Measurements from ENCODE around the gene TMEM181.
"Not testable (repeated sequence)": the region's sequence is repeated elsewhere in the genome, so short reads cannot be mapped to it uniquely, and the experiment has no call there.

The TMEM181 gene

DNA sequence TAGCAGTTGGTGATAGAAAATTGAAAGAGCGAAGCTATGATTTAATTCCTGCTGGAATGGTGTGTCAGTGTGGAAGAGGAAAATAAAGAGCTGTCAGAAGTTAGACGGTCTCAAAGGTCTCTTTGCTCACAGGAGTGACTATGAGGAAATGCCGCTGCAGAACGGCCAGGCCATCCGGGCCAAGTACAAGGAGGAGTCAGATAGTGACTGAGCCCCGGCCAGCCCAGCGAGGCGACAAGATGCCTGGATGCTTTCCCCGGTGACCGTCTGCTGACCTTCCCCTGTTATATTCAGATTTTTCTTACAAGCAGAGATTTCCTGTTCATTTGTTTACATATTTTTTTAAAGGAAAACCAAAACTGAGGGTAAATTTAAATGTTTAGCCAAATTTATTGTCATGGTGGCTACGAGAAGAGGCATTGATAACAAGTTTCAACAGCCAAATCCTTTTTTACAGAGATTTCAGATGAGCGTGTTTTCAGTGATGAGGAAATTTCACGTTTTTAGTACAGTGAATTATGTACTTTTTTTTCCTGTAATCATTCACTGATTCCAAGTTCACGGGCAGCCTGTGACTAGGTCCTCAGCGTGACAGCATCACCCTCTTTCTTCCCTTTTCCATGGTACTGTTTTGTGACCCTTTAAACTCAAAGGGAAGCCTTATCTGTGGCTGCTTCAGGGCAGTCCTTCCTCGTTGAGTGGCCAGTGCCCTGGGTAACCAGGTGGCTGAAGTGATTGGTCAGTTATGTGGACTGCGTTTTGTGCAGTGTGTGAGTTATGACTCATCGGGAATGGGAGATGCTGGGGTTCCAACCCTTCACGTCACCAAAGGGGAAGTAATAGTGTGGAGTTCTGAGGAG, 72.0 kb downstream of the TMEM181 start:
- Histone ChIP-seq H3K27me3 (ENCODE audit: low read length) (no peaks in the 10 kb centered on the region), H4K20me1 (ENCODE audit: low read depth, low read length) (no peaks in the 10 kb centered on the region), H3K36me3 (ENCODE audit: low read length) (peaks cover 9% of the 10 kb centered on the region; the same call in 1 of the 2 replicates), H3K9ac (ENCODE audit: low read length) (no peak overlapping the region), H3K79me2 (ENCODE audit: insufficient read depth, low read length) (no peaks in the 10 kb centered on the region), H3K4me2 (ENCODE audit: low read depth, low read length, poor library complexity, severe bottlenecking) (no peak overlapping the region), H3K9me2 (replicated peaks; ENCODE audit: insufficient read depth, low read length) (no peaks in the 10 kb centered on the region), H2AFZ (ENCODE audit: low read depth, low read length, severe bottlenecking) (no peak overlapping the region), H3K9me3 (ENCODE audit: insufficient read depth, low read length) (no peaks in the 10 kb centered on the region), H3K27ac (ENCODE audit: low read depth, low read length) (no peak overlapping the region), H3F3A (ENCODE audit: insufficient read depth) (peaks cover 12% of the 10 kb centered on the region), H3K4me3 (ENCODE audit: insufficient read depth, low read length, poor library complexity, severe bottlenecking) (no peak overlapping the region)
- TF ChIP-seq CTCF (IDR thresholded peaks at IDR 0.05; ENCODE audit: insufficient read depth, low read length, poor library complexity, severe bottlenecking): no peak
- no peak for TF ChIP-seq EZH2phosphoT487 (conservative IDR thresholded peaks at IDR 0.05; ENCODE audit: low read length)

GRCh38 chr6:158632538-158633119, 72.7 kb downstream of the TMEM181 start:
- H3K9me3 ChIP-seq (ENCODE audit: insufficient read depth, low read length); H3K4me3 ChIP-seq (ENCODE audit: insufficient read depth, low read length, poor library complexity, severe bottlenecking); H2AFZ ChIP-seq (ENCODE audit: low read depth, low read length, severe bottlenecking); H3K27ac ChIP-seq (ENCODE audit: low read depth, low read length); H3K79me2 ChIP-seq (ENCODE audit: insufficient read depth, low read length); H3K4me2 ChIP-seq (ENCODE audit: low read depth, low read length, poor library complexity, severe bottlenecking); H4K20me1 ChIP-seq (ENCODE audit: low read depth, low read length); H3K36me3 ChIP-seq (ENCODE audit: low read length); H3K9me2 ChIP-seq (replicated peaks; ENCODE audit: insufficient read depth, low read length); H3K9ac ChIP-seq (ENCODE audit: low read length); H3K27me3 ChIP-seq (ENCODE audit: low read length): not testable (repeated sequence)
- peaks cover 18% of the 10 kb centered on the region for H3F3A ChIP-seq (ENCODE audit: insufficient read depth)

- H3K36me3 ChIP-seq (ENCODE audit: low read length): peaks cover 9% of the 10 kb centered on the region; the same call in 1 of the 2 replicates
- peaks cover 19% of the 10 kb centered on the region for H3F3A ChIP-seq (ENCODE audit: insufficient read depth)
- no peak overlapping the region for H3K9ac ChIP-seq (ENCODE audit: low read length)
- no peaks in the 10 kb centered on the region for H4K20me1 ChIP-seq (ENCODE audit: low read depth, low read length)
- no peaks in the 10 kb centered on the region for H3K9me2 ChIP-seq (replicated peaks; ENCODE audit: insufficient read depth, low read length)
- no peak overlapping the region for H2AFZ ChIP-seq (ENCODE audit: low read depth, low read length, severe bottlenecking)
- H3K4me3 ChIP-seq (ENCODE audit: insufficient read depth, low read length, poor library complexity, severe bottlenecking): no peak overlapping the region
- no peaks in the 10 kb centered on the region for H3K9me3 ChIP-seq (ENCODE audit: insufficient read depth, low read length)
- no peaks in the 10 kb centered on the region for H3K27me3 ChIP-seq (ENCODE audit: low read length)
- TF ChIP-seq EZH2phosphoT487 (conservative IDR thresholded peaks at IDR 0.05; ENCODE audit: low read length) (no peak), CTCF (IDR thresholded peaks at IDR 0.05; ENCODE audit: insufficient read depth, low read length, poor library complexity, severe bottlenecking) (no peak)
- H3K4me2 ChIP-seq (ENCODE audit: low read depth, low read length, poor library complexity, severe bottlenecking): no peak overlapping the region
- H3K27ac ChIP-seq (ENCODE audit: low read depth, low read length): no peak overlapping the region
- H3K79me2 ChIP-seq (ENCODE audit: insufficient read depth, low read length): no peaks in the 10 kb centered on the region
These were observed 73.2 kb downstream of the TMEM181 start for GRCh38 chr6:158633127-158633526.

Measured in SU-DHL-6 (cell line).